Adrenal gland (tissue), 12 donors: ENCODE data around the gene ZNF222. TPM values are rescaled to one million over a fixed set of nuclear protein-coding genes. Genes with fewer than 3 reads are reported as not detected.
A peak's percentile ranks its signal among the peaks of the same experiment; 100 is the strongest.

Experiments
- DNase-seq, 7 donors: peaks; one replicate each; pipeline ENCODE4 v3.0.0-alpha.2; 2019 to 2020
- H3K27ac ChIP-seq, 5 donors: fragments of 200-600 bp; sonication (generic) in 4 of 5; 1 replicate in 3 of 5; 2 replicates in 2 of 5; pipeline versions ENCODE4 v1.5.1 to v1.8.0; 2016 to 2020; ENCODE audit warnings: mild to moderate bottlenecking in 1 of 5
- H3K27me3 ChIP-seq: fragments of 200-600 bp; 2 replicates; pipeline ENCODE4 v1.8.0; 2021
- H3K36me3 ChIP-seq, 2 donors: fragments of 200-600 bp; replicated peaks in 1 of 2; 1 replicate in 1 of 2; 2 replicates in 1 of 2; pipeline versions ENCODE4 v1.5.1 to v1.8.0; 2018 to 2022
- H3K4me1 ChIP-seq, 2 donors: fragments of 200-600 bp; replicated peaks in 1 of 2; 1 replicate in 1 of 2; 2 replicates in 1 of 2; pipeline versions ENCODE4 v1.5.1 to v1.8.0; 2018 to 2021
- H3K4me3 ChIP-seq, 4 donors: fragments of 200-600 bp; sonication (generic) in 3 of 4; one replicate each; pipeline ENCODE4 v1.5.1; 2016 to 2018
- H3K9me3 ChIP-seq, 3 donors: fragments of 200-600 bp; sonication (generic) in 1 of 3; replicated peaks in 1 of 3; 1 replicate in 2 of 3; 2 replicates in 1 of 3; pipeline versions ENCODE4 v1.5.1 to v1.8.0; 2016 to 2021
- CTCF ChIP-seq, 6 experiments: fragments of 450-650 bp in 4 of 6; fragments of 200-600 bp in 2 of 6; sonication (generic) in 1 of 6; IDR thresholded peaks; 1 replicate in 5 of 6; 2 replicates in 1 of 6; pipeline versions ENCODE4 v1.5.1 to v1.8.0; 2016 to 2021; ENCODE audit warnings: antibody characterized with exemption in 6 of 6, mild to moderate bottlenecking in 2 of 6, moderate library complexity in 1 of 6
- POLR2A ChIP-seq, 2 donors: fragments of 450-650 bp; IDR thresholded peaks; one replicate each; pipeline ENCODE4 v1.6.1; 2017; ENCODE audit warnings: antibody characterized with exemption in 2 of 2, mild to moderate bottlenecking in 2 of 2, moderate library complexity in 1 of 2
- WGBS, 4 donors: extraction: QIAGEN DNeasy Blood & Tissue Kit in 2 of 4; methylation state at CpG; one replicate each; pipeline versions ENCODE4 v1.1.5 to v1.1.7; 2013 to 2017; 5-methylcytosine and 5-hydroxymethylcytosine counted together
- intact Hi-C, 2 donors: fragments of 100-400 bp; cut with DNase I; formaldehyde crosslinking; loops; one replicate each; pipeline versions ENCODE4 v1.14.1 to v1.15.0; 2022 to 2023
- polyA plus RNA-seq, 3 donors: library from polyadenylated mRNA; stranded (reverse); fragments of 200-250 nt in 2 of 3; fragments of 350-450 nt in 1 of 3; fragmentation: Illumina TruSeq in 1 of 3; extraction: RNeasy Lipid Tissue Mini Kit (QIAGEN cat#74804) in 1 of 3; gene quantifications; one replicate each; pipeline ENCODE4 v1.2.3, GENCODE V29; 2013 to 2014
- total RNA-seq, 9 donors: library from RNA; depleted of rRNA in 4 of 9; stranded (reverse); fragments of >200 nt in 4 of 9; fragments of 120-200 nt in 1 of 9; fragmentation: NEBNext Ultra II Directional in 1 of 9; extraction: Animal tissue kit (Norgen Biotek cat#: 25700) in 1 of 9; gene quantifications; one replicate each; pipeline versions ENCODE4 v1.1.0 to v1.2.4, GENCODE V29; 2013 to 2023
- donor health status: healthy with polysubstance abuse.
- donor health status: Bipolar disorder and iron deficiency.
- donor health status: DM: yes; HTN: yes; CAD: no.
- donor health status: DM: no; HTN: no; CAD: no.
- donor health status: DM: no; HTN: no; CAD: no.
- donor health status: DM: yes; HTN: yes; CAD: no.

Gene ZNF222
- total and polyA plus RNA-seq, 12 donors: 2.3 to 10.9 (median 4.5) TPM

GRCh38 chr19:43983912-43984686 is 41.1 kb upstream of the ZNF222 start, which contains the start of gene ZNF155:
Gene ZNF155, plus strand, starts transcription at chr19:43984188. Its CDS starts 4,356 bp downstream, at chr19:43988544.
- TF ChIP-seq POLR2A (IDR thresholded peaks at IDR 0.05) (peak in 1 of 2 donors; percentile 37), CTCF (IDR thresholded peaks at IDR 0.05) (no peak)
- intact Hi-C loops: no loop called here
- WGBS, 4 donors: 1 to 2% (median 1%) methylated on average over 22 to 40 of the region's 40 CpGs
- Histone ChIP-seq H3K9me3 (peaks cover 0 to 2% (median 0%) of the 10 kb centered on the region in 3 donors), H3K4me3 (peak within 1 kb of the TSS in 3 of 4 donors; percentile 41 to 93 (median 65)), H3K36me3 (peaks cover 0 to 3% of the 10 kb centered on the region in 2 donors), H3K27me3 (no peaks in the 10 kb centered on the region), H3K27ac (peak within 1 kb of the TSS in 3 of 5 donors; percentile 46 to 84 (median 62)), H3K4me1 (peaks cover 0 to 11% of the 10 kb centered on the region in 2 donors)
- DNase-seq: peak; percentile 92 to 98 (median 95)

- WGBS, 4 donors: 1 to 3% (median 2%) methylated on average over 14 of the region's 14 CpGs
Observed at GRCh38 chr19:43984687-43985000, 40.5 kb upstream of the ZNF222 start.

DNA sequence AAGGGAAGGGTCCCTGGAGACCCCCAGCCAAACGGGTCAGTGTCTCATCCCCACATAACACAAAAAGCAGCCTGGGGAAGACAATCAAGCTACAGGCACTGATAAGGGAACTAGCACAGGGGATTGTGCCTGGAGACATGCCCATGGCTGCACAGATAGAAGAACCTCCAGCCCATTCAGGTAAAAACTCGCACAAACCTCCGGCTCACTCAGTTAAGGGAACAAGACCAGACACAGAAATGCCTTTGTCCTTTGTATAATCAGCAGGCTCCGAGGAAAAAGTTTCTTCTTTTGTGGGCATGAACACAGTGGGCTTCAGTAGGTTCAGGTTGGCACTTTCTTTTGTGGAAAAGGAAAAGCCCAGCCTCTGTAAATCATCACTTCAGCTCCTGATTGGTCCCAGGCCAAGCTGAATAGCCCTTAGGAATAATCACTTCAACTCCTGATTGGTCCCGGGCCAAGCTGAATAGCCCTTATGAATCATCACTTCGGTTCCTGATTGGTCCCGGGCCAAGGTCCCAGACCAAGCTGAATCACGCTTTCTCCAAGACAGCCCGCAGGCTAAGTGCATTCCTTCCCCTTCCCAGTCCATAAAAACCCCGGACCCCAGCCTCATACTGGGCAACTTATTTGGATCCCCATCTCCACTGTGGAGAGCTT is 27.4 kb upstream of the ZNF222 start:
- WGBS, 4 donors: 46 to 79% (median 67%) methylated on average over 8 to 10 of the region's 10 CpGs

More at GRCh38 chr19:43984687-43985000, 40.5 kb upstream of the ZNF222 start:
- Histone ChIP-seq H3K4me3 (peak overlapping the region in 3 of 4 donors; percentile 41 to 93 (median 65)), H3K27ac (peak overlapping the region in 2 of 5 donors; percentile 46 to 84), H3K9me3 (no peaks in the 10 kb centered on the region), H3K4me1 (peaks cover 0 to 11% of the 10 kb centered on the region in 2 donors), H3K36me3 (peaks cover 0 to 8% of the 10 kb centered on the region in 2 donors), H3K27me3 (no peaks in the 10 kb centered on the region)
- peak in 1 of 6 experiments; percentile 14 for TF ChIP-seq CTCF (IDR thresholded peaks at IDR 0.05)
- TF ChIP-seq POLR2A (IDR thresholded peaks at IDR 0.05): no peak
- DNase-seq: peak in 6 of 7 donors; percentile 20 to 64 (median 32)
- intact Hi-C loops: no loop called here

More for the DNA sequence above, 27.4 kb upstream of the ZNF222 start:
- H3K27me3 ChIP-seq: no peaks in the 10 kb centered on the region
- H3K4me3 ChIP-seq: no peak overlapping the region
- no peaks in the 10 kb centered on the region for H3K9me3 ChIP-seq
- peaks cover 4 to 31% of the 10 kb centered on the region in 2 donors for H3K36me3 ChIP-seq
- H3K27ac ChIP-seq: no peak overlapping the region
- TF ChIP-seq CTCF (IDR thresholded peaks at IDR 0.05): no peak
- TF ChIP-seq POLR2A (IDR thresholded peaks at IDR 0.05): no peak
- intact Hi-C loops: no loop called here
- peak; percentile 54 to 82 (median 74) for DNase-seq
- peaks cover 3 to 4% of the 10 kb centered on the region in 2 donors for H3K4me1 ChIP-seq
